K562 (cell line): ENCODE data around the gene LRP1. TPM values are rescaled to one million over a fixed set of nuclear protein-coding genes. Genes with fewer than 3 reads are reported as not detected.

Experiments used
- NFIC ChIP-seq: fragments of 450-650 bp; IDR thresholded peaks from 2 replicates; pipeline ENCODE4 v1.6.1; 2017; ENCODE audit warnings: mild to moderate bottlenecking, inconsistent platforms
- NFIX ChIP-seq: fragments of 250-450 bp; sonication (Bioruptor Pico); IDR thresholded peaks from 2 replicates; pipeline ENCODE4 v1.4.0; 2020; ENCODE audit warnings: low read depth, mild to moderate bottlenecking, moderate library complexity
- NR1H2 ChIP-seq: sonication (generic); formaldehyde crosslinking; IDR thresholded peaks from 2 replicates; pipeline ENCODE4 v1.4.0; 2020; ENCODE audit warnings: mild to moderate bottlenecking, missing genetic modification reagents
- PML ChIP-seq: IDR thresholded peaks from 2 replicates; pipeline ENCODE4 v1.6.1; 2012; ENCODE audit warnings: low read length, inconsistent platforms
- RAD21 ChIP-seq, 2 experiments: fragments of 250-450 bp in 1 of 2; fragments of 450-650 bp in 1 of 2; sonication (Bioruptor Pico) in 1 of 2; formaldehyde crosslinking in 1 of 2; IDR thresholded peaks in 1 of 2; conservative IDR thresholded peaks in 1 of 2; 2 replicates each; pipeline versions ENCODE4 v1.4.0 to v1.8.0; 2020 to 2022; ENCODE audit warnings: mild to moderate bottlenecking in 2 of 2, moderate library complexity in 1 of 2
- ZBTB33 ChIP-seq: sonication (generic); formaldehyde crosslinking; IDR thresholded peaks from 2 replicates; pipeline ENCODE4 v1.8.1; 2023; ENCODE audit warnings: mild to moderate bottlenecking, missing genetic modification reagents
- ZBTB7A ChIP-seq: IDR thresholded peaks from 2 replicates; pipeline ENCODE4 v1.6.1; 2011; ENCODE audit warnings: low read depth, mild to moderate bottlenecking, low read length, moderate library complexity, borderline replicate concordance; ENCODE audit not compliant: control insufficient read depth
- ZNF592 ChIP-seq: fragments of 450-650 bp; IDR thresholded peaks from 2 replicates; pipeline ENCODE4 v1.6.1; 2017; ENCODE audit warnings: antibody characterized with exemption, mild to moderate bottlenecking
- ZNF766 ChIP-seq: fragments of 200-800 bp; sonication (Bioruptor generic); conservative IDR thresholded peaks from 2 replicates; pipeline ENCODE4 v1.6.1; 2016; ENCODE audit warnings: missing genetic modification characterization, missing compliant biosample characterization
- polyA plus RNA-seq, 8 experiments: library from polyadenylated mRNA; depleted of rRNA in 4 of 8; stranded (reverse) in 5 of 8; unstranded in 3 of 8; fragments of >200 nt; fragmentation: Nextera tagmentation in 2 of 8; fragmentation: Illumina TruSeq in 1 of 8; extraction: Ambion mirVana in 2 of 8; extraction: Trizol in 1 of 8; gene quantifications; 2 replicates each; pipeline versions ENCODE4 v1.2.1 to v1.2.3, GENCODE V29; 2011 to 2014; ENCODE audit warnings: inconsistent platforms in 1 of 8, missing spikeins in 1 of 8
- total RNA-seq, 7 experiments: library from RNA; depleted of rRNA in 6 of 7; stranded (reverse); fragments of >200 nt in 6 of 7; fragmentation: Illumina TruSeq in 2 of 7; extraction: Trizol in 2 of 7; gene quantifications; 2 replicates each; pipeline versions ENCODE4 v1.2.1 to v1.2.3, GENCODE V29; 2011 to 2021; ENCODE audit warnings: low replicate concordance in 1 of 7

Gene LRP1
- total and polyA plus RNA-seq, 9 of the 15 experiments (the other 6 are each of a cell fraction or from before 2014, with no cell fraction given) = 0.04 to 0.64 (median 0.19) TPM; not detected in 2

GRCh38 chr12:57224973-57225679, 96.8 kb downstream of the LRP1 start (continued):
- TF ChIP-seq ZNF592 (no peak), NFIX (CRISPR knock-in tag) (peak; percentile 67), NR1H2 (no peak), PML (no peak), ZNF766 (CRISPR knock-in tag) (no peak), ZBTB33 (CRISPR knock-in tag) (peak; percentile 91), ZBTB7A (peak; percentile 10; the same call in 1 of the 2 replicates), RAD21 (CRISPR knock-in tag; conservative IDR thresholded peaks at IDR 0.05 in 1 of 2, IDR thresholded peaks at IDR 0.05 in 1 of 2) (no peak), NFIC (peak; percentile 97)
